ENCODE data around the gene SHISA4.
"Not testable (repeated sequence)": the region's sequence is repeated elsewhere in the genome, so short reads cannot be mapped to it uniquely, and the experiment has no call there.

The SHISA4 gene

DNA sequence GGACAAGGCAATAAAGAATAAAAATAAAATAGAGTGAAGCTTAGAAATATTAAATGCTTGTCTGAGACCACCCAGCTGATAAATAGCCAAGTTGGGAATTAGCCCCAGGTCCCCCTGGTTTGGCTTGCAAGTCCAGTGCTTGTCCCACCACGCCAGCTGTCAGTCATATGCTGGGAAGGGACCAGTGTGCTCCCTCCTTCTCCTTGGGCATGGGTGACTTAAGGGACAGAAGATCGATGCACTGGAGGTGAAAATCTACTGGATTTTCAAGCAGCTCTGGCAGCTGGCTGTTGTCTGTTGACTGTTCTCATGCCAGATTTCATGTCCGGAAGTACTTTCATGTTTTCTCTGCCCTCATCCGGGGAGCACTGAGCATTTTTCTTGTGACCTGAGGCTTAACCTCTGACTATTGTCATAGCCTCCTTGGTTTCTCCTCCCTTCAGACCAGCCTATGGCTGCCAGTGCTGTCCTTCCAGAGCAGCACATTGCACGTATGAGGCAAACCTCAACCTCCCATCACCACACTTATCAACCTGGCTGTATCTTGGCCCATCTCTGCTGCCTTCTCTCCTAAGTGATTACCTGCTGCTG is 45.2 kb downstream of the SHISA4 start:
- peak; percentile 90 for DNase-seq

DNA sequence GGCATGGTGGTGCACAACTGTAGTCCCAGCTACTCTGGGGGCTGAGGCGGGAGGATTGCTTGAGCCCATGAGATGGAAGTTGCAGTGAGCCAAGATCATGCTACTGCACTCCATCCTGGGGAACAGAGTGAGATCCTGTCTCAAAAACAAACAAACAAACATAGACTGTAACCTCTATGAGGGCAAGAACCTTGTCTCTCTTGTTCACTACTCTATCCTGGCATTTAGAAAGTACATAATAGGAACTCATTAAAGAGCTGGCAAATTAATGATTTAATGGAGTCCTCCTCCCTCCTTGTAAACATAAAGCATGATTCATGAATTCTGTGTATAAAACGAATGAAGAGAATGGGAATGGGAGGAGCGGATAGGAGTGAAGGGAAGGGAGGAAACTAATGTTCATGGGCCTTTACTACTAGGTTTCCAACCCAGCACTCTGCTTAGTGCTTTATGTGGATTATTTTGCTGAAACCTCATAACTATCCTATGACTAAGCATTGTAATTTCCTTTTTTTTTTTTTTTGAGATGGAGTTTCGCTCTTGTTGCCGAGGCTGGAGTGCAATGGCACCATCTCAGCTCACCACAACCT is 49.0 kb downstream of the SHISA4 start:
- peak; percentile 89 for DNase-seq

- no peak for DNase-seq
Measured at GRCh38 chr1:201938440-201939035, 49.8 kb downstream of the SHISA4 start.

- DNase-seq, result no peak
Measured at GRCh38 chr1:201939148-201939547, 50.5 kb downstream of the SHISA4 start.

DNA sequence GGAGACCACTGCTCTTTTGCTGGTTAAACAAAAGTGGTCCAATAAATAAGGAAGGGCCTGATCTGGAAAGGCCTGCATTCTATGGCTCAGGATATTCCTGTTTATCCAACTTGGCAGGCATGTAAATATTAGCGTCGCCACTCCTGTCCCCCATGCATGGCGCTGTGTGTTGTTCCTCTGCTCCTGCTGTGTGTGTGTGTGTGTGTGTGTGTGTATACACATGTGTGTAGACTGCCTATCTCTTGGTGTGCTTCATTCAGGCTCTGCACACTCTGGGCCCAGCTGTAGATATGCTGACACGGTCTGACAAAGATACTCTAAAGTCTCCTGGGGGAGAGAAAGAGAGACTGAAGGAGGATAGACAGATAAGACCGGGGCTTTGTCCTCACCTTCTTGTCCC is 50.9 kb downstream of the SHISA4 start:
- DNase-seq, result no peak

DNA sequence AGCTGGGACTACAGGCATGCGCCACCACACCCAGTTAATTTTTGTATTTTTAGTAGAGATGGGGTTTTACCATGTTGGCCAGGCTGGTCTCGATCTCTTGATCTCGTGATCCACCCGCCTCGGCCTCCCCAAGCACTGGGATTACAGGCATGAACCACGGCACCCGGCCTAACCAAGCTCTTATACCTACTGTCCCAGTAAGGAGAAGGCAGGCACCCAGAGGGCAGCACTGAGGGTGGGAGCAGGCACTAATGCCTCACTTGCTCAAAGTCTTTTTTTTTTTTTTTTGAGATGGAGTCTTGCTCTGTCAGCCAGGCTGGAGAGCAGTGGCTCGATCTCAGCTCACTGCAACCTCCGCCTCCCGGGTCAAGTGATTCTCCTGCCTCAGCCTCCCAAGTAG is 51.6 kb downstream of the SHISA4 start:
- DNase-seq, result not testable (repeated sequence)

GRCh38 chr1:201941420-201942128 is 52.9 kb downstream of the SHISA4 start:
- DNase-seq, result no peak

- DNase-seq, result no peak
Measured at GRCh38 chr1:201942129-201942495, 53.4 kb downstream of the SHISA4 start.

Data from HCEC 1CT (cell line).